HK-2 (cell line): ENCODE data around the gene COL4A1.

Experiments
- DNase-seq: peaks from one replicate; pipeline ENCODE4 v3.0.0-alpha.2; 2018; ENCODE audit not compliant: unreplicated experiment

Gene COL4A1

GRCh38 chr13:110309661-110310524 is 2.9 kb upstream of the COL4A1 start:
- DNase-seq = no peak

- DNase-seq = no peak
Observed at GRCh38 chr13:110308656-110309359, 1.9 kb upstream of the COL4A1 start.

- no peak for DNase-seq
Observed at GRCh38 chr13:110307767-110308655, 1.1 kb upstream of the COL4A1 start.

- DNase-seq = no peak
Observed at GRCh38 chr13:110306340-110306959, 507 bp downstream of the COL4A1 start.

GRCh38 chr13:110305949-110306339 is 1.0 kb downstream of the COL4A1 start:
- DNase-seq = no peak

- DNase-seq = no peak
Observed at GRCh38 chr13:110305544-110305943, 1.4 kb downstream of the COL4A1 start.

GRCh38 chr13:110305001-110305400 is 2.0 kb downstream of the COL4A1 start:
- no peak for DNase-seq

- DNase-seq = no peak
Observed at GRCh38 chr13:110304256-110304655, 2.7 kb downstream of the COL4A1 start.

GRCh38 chr13:110303644-110304043 is 3.3 kb downstream of the COL4A1 start:
- DNase-seq = no peak

GRCh38 chr13:110302997-110303396 is 4.0 kb downstream of the COL4A1 start:
- DNase-seq = peak; percentile 32

- no peak for DNase-seq
Observed at GRCh38 chr13:110301606-110302553, 5.1 kb downstream of the COL4A1 start.

- no peak for DNase-seq
Observed at GRCh38 chr13:110301083-110301482, 5.9 kb downstream of the COL4A1 start.

GRCh38 chr13:110300090-110300815 is 6.7 kb downstream of the COL4A1 start:
- no peak for DNase-seq

GRCh38 chr13:110299283-110299840 is 7.6 kb downstream of the COL4A1 start:
- no peak for DNase-seq

- DNase-seq = no peak
Observed at GRCh38 chr13:110298505-110299282, 8.3 kb downstream of the COL4A1 start.

- no peak for DNase-seq
Observed at GRCh38 chr13:110297766-110298504, 9.0 kb downstream of the COL4A1 start.

- no peak for DNase-seq
Observed at GRCh38 chr13:110297011-110297410, 9.9 kb downstream of the COL4A1 start.

GRCh38 chr13:110294622-110295021 is 12.3 kb downstream of the COL4A1 start:
- no peak for DNase-seq
